HCT116 (cell line): ENCODE results near the gene ARHGAP21.

Source experiments
- CTCF ChIP-seq, 3 experiments: fragments of 200-600 bp in 1 of 3; sonication (generic) in 1 of 3; IDR thresholded peaks in 2 of 3; conservative IDR thresholded peaks in 1 of 3; 2 replicates each; pipeline ENCODE4 v1.5.1; 2012 to 2017; ENCODE audit warnings: low read depth in 2 of 3, low read length in 2 of 3, antibody characterized with exemption in 1 of 3, borderline replicate concordance in 1 of 3, control low read depth in 1 of 3, mild to moderate bottlenecking in 1 of 3, mixed read lengths in 1 of 3, mixed run types in 1 of 3, moderate library complexity in 1 of 3; ENCODE audit not compliant: insufficient read depth in 1 of 3
- POLR2A ChIP-seq: IDR thresholded peaks from 2 replicates; pipeline ENCODE4 v1.7.0; 2011; ENCODE audit warnings: borderline replicate concordance; ENCODE audit not compliant: insufficient read depth, insufficient read length; ENCODE audit errors: extremely low read depth
- RAD21 ChIP-seq: IDR thresholded peaks from 2 replicates; pipeline ENCODE4 v1.6.1; 2012; ENCODE audit warnings: low read depth, mild to moderate bottlenecking
- TF ChIP-seq, protein P1 (sequence below): IDR thresholded peaks from 2 replicates; pipeline ENCODE4 v1.6.1; 2011; ENCODE audit warnings: mild to moderate bottlenecking, low read length, moderate library complexity; ENCODE audit not compliant: insufficient replicate concordance; ENCODE audit errors: extremely low read depth

DNA sequence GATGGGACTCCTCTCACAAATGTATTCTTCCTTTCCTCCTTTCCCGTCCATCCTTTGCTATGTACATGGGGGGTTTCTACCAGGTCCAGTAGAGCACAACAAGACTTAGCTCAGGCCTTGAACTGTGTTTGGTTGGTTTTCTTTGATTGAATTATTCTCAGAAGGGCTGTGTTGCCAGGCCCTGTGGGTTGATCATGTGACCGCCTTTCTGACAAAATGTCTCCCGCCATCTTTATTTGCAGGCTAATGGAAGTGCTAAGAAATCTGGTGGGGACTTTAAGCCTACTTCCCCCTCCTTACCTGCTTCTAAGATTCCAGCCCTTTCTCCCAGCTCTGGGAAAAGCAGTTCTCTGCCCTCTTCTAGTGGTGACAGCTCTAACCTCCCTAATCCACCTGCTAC is 178.1 kb downstream of the ARHGAP21 start:
- TF ChIP-seq CTCF (IDR thresholded peaks at IDR 0.05 in 2 of 3, conservative IDR thresholded peaks at IDR 0.05 in 1 of 3; ENCODE audit: borderline replicate concordance in 1 of 3, insufficient read depth in 1 of 3, low read depth in 2 of 3, low read length in 2 of 3) (no peak), POLR2A (no peak), RAD21 (no peak)
- TF ChIP-seq, protein P1, sequence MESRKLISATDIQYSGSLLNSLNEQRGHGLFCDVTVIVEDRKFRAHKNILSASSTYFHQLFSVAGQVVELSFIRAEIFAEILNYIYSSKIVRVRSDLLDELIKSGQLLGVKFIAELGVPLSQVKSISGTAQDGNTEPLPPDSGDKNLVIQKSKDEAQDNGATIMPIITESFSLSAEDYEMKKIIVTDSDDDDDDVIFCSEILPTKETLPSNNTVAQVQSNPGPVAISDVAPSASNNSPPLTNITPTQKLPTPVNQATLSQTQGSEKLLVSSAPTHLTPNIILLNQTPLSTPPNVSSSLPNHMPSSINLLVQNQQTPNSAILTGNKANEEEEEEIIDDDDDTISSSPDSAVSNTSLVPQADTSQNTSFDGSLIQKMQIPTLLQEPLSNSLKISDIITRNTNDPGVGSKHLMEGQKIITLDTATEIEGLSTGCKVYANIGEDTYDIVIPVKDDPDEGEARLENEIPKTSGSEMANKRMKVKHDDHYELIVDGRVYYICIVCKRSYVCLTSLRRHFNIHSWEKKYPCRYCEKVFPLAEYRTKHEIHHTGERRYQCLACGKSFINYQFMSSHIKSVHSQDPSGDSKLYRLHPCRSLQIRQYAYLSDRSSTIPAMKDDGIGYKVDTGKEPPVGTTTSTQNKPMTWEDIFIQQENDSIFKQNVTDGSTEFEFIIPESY, result no peak
